H1 (cell line): ENCODE measurements around the gene NR2C2. TPM values are rescaled to one million over a fixed set of nuclear protein-coding genes. Genes with fewer than 3 reads are reported as not detected.

Experiments
- CTCF ChIA-PET: fragments of 300-600 bp; sonication (Branson Sonifier 250); formaldehyde crosslinking; loops from one replicate; lab custom pipeline; 2021; ENCODE audit not compliant: partially characterized antibody; lab: Charles Lee
- POLR2A ChIA-PET: fragments of 300-600 bp; sonication (Branson Sonifier 250); formaldehyde crosslinking; loops from one replicate; lab custom pipeline; 2021; ENCODE audit warnings: inconsistent platforms; ENCODE audit not compliant: partially characterized antibody; lab: Charles Lee
- DNase-seq, 2 experiments: peaks; one replicate each; pipeline versions ENCODE4 v3.0.0 to v3.0.0-alpha.2; 2010 to 2022; ENCODE audit warnings: low spot score in 2 of 2, low read depth in 1 of 2, mixed read lengths in 1 of 2
- FAIRE-seq: peaks from 2 replicates; lab custom pipeline; 2011; peaks lifted over from hg19 to GRCh38; lab: Jason Lieb, UNC
- H2AFZ ChIP-seq: 2 replicates; pipeline ENCODE4 v1.8.1; 2012; ENCODE audit warnings: low read length, inconsistent platforms
- H2AK5ac ChIP-seq: 2 replicates; pipeline ENCODE4 v1.6.1; 2013; ENCODE audit warnings: low read depth, low read length
- H2BK120ac ChIP-seq: replicated peaks from 2 replicates; pipeline ENCODE3; 2013; ENCODE audit warnings: low read depth, low read length, inconsistent platforms
- H2BK12ac ChIP-seq: 2 replicates; pipeline ENCODE4 v1.6.1; 2013; ENCODE audit warnings: low read depth, low read length
- H2BK15ac ChIP-seq: 2 replicates; pipeline ENCODE4 v1.6.1; 2013; ENCODE audit warnings: low read length
- H2BK20ac ChIP-seq: 2 replicates; pipeline ENCODE4 v1.6.1; 2013; ENCODE audit warnings: low read length
- H2BK5ac ChIP-seq: 2 replicates; pipeline ENCODE4 v1.6.1; 2013; ENCODE audit warnings: low read depth, low read length
- H3K14ac ChIP-seq: 2 replicates; pipeline ENCODE4 v1.6.1; 2013; ENCODE audit warnings: inconsistent platforms; ENCODE audit not compliant: insufficient read length
- H3K18ac ChIP-seq: 2 replicates; pipeline ENCODE4 v1.6.1; 2013; ENCODE audit warnings: low read length; ENCODE audit errors: extremely low read depth
- H3K23ac ChIP-seq: 2 replicates; pipeline ENCODE4 v1.6.1; 2013; ENCODE audit warnings: inconsistent platforms; ENCODE audit not compliant: insufficient read length
- H3K23me2 ChIP-seq: 2 replicates; pipeline ENCODE4 v1.6.1; 2013; ENCODE audit warnings: low read depth, low read length
- H3K27ac ChIP-seq: 2 replicates; pipeline ENCODE4 v1.6.1; 2011; ENCODE audit warnings: low read depth, low read length, inconsistent platforms
- H3K27me3 ChIP-seq, 4 experiments: replicated peaks in 1 of 4; 1 replicate in 1 of 4; 2 replicates in 3 of 4; pipeline versions ENCODE4 v1.6.1 to v1.8.1; 2011 to 2013; ENCODE audit warnings: low read length in 3 of 4, mild to moderate bottlenecking in 3 of 4, inconsistent platforms in 2 of 4, mixed read lengths in 2 of 4, moderate library complexity in 1 of 4; ENCODE audit not compliant: control insufficient read depth in 3 of 4, insufficient read depth in 3 of 4; ENCODE audit errors: extremely low read depth in 1 of 4
- H3K36me3 ChIP-seq, 4 experiments: 2 replicates each; pipeline versions ENCODE4 v1.6.1 to v1.8.1; 2011 to 2013; ENCODE audit warnings: mild to moderate bottlenecking in 4 of 4, low read length in 3 of 4, moderate library complexity in 2 of 4, control low read depth in 1 of 4, inconsistent platforms in 1 of 4; ENCODE audit not compliant: insufficient read depth in 4 of 4, control insufficient read depth in 2 of 4
- H3K4ac ChIP-seq: replicated peaks from 2 replicates; pipeline ENCODE3; 2013; ENCODE audit warnings: low read length, low read depth, mixed read lengths, inconsistent platforms; ENCODE audit not compliant: insufficient read length
- H3K4me1 ChIP-seq, 4 experiments: replicated peaks in 1 of 4; 1 replicate in 1 of 4; 2 replicates in 3 of 4; pipeline versions ENCODE4 v1.6.1 to v1.8.1; 2011 to 2013; ENCODE audit warnings: low read length in 3 of 4, inconsistent platforms in 2 of 4, mixed read lengths in 1 of 4; ENCODE audit not compliant: insufficient read depth in 4 of 4, control insufficient read depth in 3 of 4
- H3K4me2 ChIP-seq, 2 experiments: 2 replicates each; pipeline versions ENCODE4 v1.6.1 to v1.8.1; 2011 to 2013; ENCODE audit warnings: low read depth in 2 of 2, low read length in 2 of 2, control low read depth in 1 of 2, inconsistent platforms in 1 of 2, mild to moderate bottlenecking in 1 of 2; ENCODE audit not compliant: insufficient read depth in 1 of 2
- H3K4me3 ChIP-seq, 4 experiments: fragments of 200-600, 300-600 bp in 1 of 4; sonication (generic), shearing (Covaris generic), sonication (Bioruptor Twin) in 1 of 4; 2 replicates each; pipeline versions ENCODE4 v1.5.1 to v1.8.1; 2011 to 2016; ENCODE audit warnings: low read length in 4 of 4, low read depth in 3 of 4, control low read depth in 2 of 4, inconsistent platforms in 2 of 4, mild to moderate bottlenecking in 2 of 4, mixed read lengths in 1 of 4, moderate library complexity in 1 of 4; ENCODE audit not compliant: insufficient read depth in 2 of 4; ENCODE audit errors: extremely low read depth in 1 of 4
- H3K56ac ChIP-seq: replicated peaks from 2 replicates; pipeline ENCODE3; 2013; ENCODE audit warnings: low read depth, mild to moderate bottlenecking, mixed read lengths, low read length, inconsistent platforms; ENCODE audit not compliant: insufficient read length
- H3K79me1 ChIP-seq: 2 replicates; pipeline ENCODE4 v1.6.1; 2013; ENCODE audit warnings: low read depth, low read length, control low read depth
- H3K79me2 ChIP-seq, 2 experiments: 2 replicates each; pipeline versions ENCODE4 v1.6.1 to v1.8.1; 2012 to 2013; ENCODE audit warnings: low read length in 2 of 2, mild to moderate bottlenecking in 2 of 2, inconsistent platforms in 1 of 2; ENCODE audit not compliant: insufficient read depth in 2 of 2, control insufficient read depth in 1 of 2
- H3K9ac ChIP-seq, 4 experiments: replicated peaks in 1 of 4; 1 replicate in 1 of 4; 2 replicates in 3 of 4; pipeline versions ENCODE4 v1.6.1 to v1.8.1; 2011 to 2013; ENCODE audit warnings: low read depth in 3 of 4, low read length in 3 of 4, control low read depth in 2 of 4, mild to moderate bottlenecking in 2 of 4, moderate library complexity in 2 of 4, inconsistent platforms in 1 of 4; ENCODE audit errors: extremely low read depth in 1 of 4
- H3K9me3 ChIP-seq, 2 experiments: 2 replicates each; pipeline versions ENCODE4 v1.6.1 to v1.8.1; 2012 to 2013; ENCODE audit warnings: mild to moderate bottlenecking in 2 of 2, moderate library complexity in 2 of 2, control low read depth in 1 of 2, inconsistent platforms in 1 of 2, low read depth in 1 of 2, low read length in 1 of 2, mixed read lengths in 1 of 2; ENCODE audit not compliant: insufficient read depth in 2 of 2
- H4K20me1 ChIP-seq, 2 experiments: replicated peaks in 1 of 2; 2 replicates each; pipeline versions ENCODE3 to v1.8.1; 2011 to 2013; ENCODE audit warnings: inconsistent platforms in 2 of 2, low read length in 2 of 2, mild to moderate bottlenecking in 1 of 2; ENCODE audit not compliant: insufficient read depth in 2 of 2, control insufficient read depth in 1 of 2
- H4K5ac ChIP-seq: 2 replicates; pipeline ENCODE4 v1.6.1; 2013; ENCODE audit warnings: low read length, low read depth, mixed read lengths, inconsistent platforms; ENCODE audit not compliant: insufficient read length
- H4K8ac ChIP-seq: 2 replicates; pipeline ENCODE4 v1.8.0; 2013; ENCODE audit warnings: mild to moderate bottlenecking, moderate library complexity, low read length, inconsistent platforms; ENCODE audit not compliant: insufficient read depth; ENCODE audit errors: extremely low read depth
- H4K91ac ChIP-seq: replicated peaks from 2 replicates; pipeline ENCODE3; 2013; ENCODE audit warnings: low read length, mixed read lengths, inconsistent platforms; ENCODE audit not compliant: insufficient read length
- BRCA1 ChIP-seq: IDR thresholded peaks from 2 replicates; pipeline ENCODE4 v1.6.1; 2012; ENCODE audit warnings: low read depth, low read length, improper control_type of control experiment
- CREB1 ChIP-seq: IDR thresholded peaks from 2 replicates; pipeline ENCODE4 v1.6.1; 2012; ENCODE audit warnings: inconsistent platforms
- RFX5 ChIP-seq: IDR thresholded peaks from 2 replicates; pipeline ENCODE4 v1.6.1; 2011; ENCODE audit warnings: low read depth, low read length, improper control_type of control experiment, borderline replicate concordance
- RXRA ChIP-seq: IDR thresholded peaks from 2 replicates; pipeline ENCODE4 v1.6.1; 2011; ENCODE audit warnings: low read depth, mild to moderate bottlenecking, low read length, moderate library complexity; ENCODE audit not compliant: insufficient read depth
- SIN3A ChIP-seq, 2 experiments: IDR thresholded peaks in 1 of 2; conservative IDR thresholded peaks in 1 of 2; 2 replicates each; pipeline ENCODE4 v1.6.1; 2011 to 2012; ENCODE audit warnings: low read length in 2 of 2, improper control_type of control experiment in 1 of 2, low read depth in 1 of 2, mild to moderate bottlenecking in 1 of 2
- SP1 ChIP-seq: IDR thresholded peaks from 2 replicates; pipeline ENCODE4 v1.6.1; 2011; ENCODE audit warnings: low read depth, low read length
- TBP ChIP-seq: IDR thresholded peaks from 2 replicates; pipeline ENCODE4 v1.6.1; 2011; ENCODE audit warnings: low read depth, low read length, improper control_type of control experiment
- WGBS, 2 experiments: shearing (Covaris generic) in 1 of 2; methylation state at CpG; one replicate each; pipeline versions ENCODE4 v1.1.6 to v1.1.7; 2013 to 2015; ENCODE audit warnings: low lambda C conversion rate in 2 of 2, mixed read lengths in 2 of 2, inconsistent platforms in 1 of 2, low coverage in 1 of 2, missing lambda C conversion rate in 1 of 2; ENCODE audit not compliant: insufficient replicate concordance in 2 of 2, insufficient coverage in 1 of 2, insufficient read length in 1 of 2; ENCODE audit errors: extremely low coverage in 1 of 2, missing lambda C conversion rate in 1 of 2; 5-methylcytosine and 5-hydroxymethylcytosine counted together
- polyA plus RNA-seq, 7 experiments: library from polyadenylated mRNA; depleted of rRNA in 3 of 7; stranded (reverse) in 5 of 7; unstranded in 2 of 7; fragments of >200 nt in 5 of 7; fragments of 200-250 nt in 2 of 7; gene quantifications; 1 replicate in 5 of 7; 2 replicates in 1 of 7; 4 replicates in 1 of 7; pipeline versions ENCODE4 v1.2.1 to v1.2.3, GENCODE V29; 2011 to 2013; ENCODE audit warnings: missing spikeins in 2 of 7, mixed read lengths in 2 of 7
- total RNA-seq: library from RNA; stranded (reverse); fragmentation: NEBNext Ultra II Directional; extraction: Animal tissue kit (Norgen Biotek cat#: 25700); gene quantifications from 2 replicates; pipeline ENCODE4 v1.2.1, GENCODE V29; 2021
- TF ChIP-seq, protein P1 (sequence below): IDR thresholded peaks from 2 replicates; pipeline ENCODE4 v1.6.1; 2012; ENCODE audit warnings: inconsistent platforms

The NR2C2 gene
- total and polyA plus RNA-seq, 2 of the 8 experiments (the other 6 are each of a cell fraction or from before 2014, with no cell fraction given): 16.6 to 44.4 TPM

DNA sequence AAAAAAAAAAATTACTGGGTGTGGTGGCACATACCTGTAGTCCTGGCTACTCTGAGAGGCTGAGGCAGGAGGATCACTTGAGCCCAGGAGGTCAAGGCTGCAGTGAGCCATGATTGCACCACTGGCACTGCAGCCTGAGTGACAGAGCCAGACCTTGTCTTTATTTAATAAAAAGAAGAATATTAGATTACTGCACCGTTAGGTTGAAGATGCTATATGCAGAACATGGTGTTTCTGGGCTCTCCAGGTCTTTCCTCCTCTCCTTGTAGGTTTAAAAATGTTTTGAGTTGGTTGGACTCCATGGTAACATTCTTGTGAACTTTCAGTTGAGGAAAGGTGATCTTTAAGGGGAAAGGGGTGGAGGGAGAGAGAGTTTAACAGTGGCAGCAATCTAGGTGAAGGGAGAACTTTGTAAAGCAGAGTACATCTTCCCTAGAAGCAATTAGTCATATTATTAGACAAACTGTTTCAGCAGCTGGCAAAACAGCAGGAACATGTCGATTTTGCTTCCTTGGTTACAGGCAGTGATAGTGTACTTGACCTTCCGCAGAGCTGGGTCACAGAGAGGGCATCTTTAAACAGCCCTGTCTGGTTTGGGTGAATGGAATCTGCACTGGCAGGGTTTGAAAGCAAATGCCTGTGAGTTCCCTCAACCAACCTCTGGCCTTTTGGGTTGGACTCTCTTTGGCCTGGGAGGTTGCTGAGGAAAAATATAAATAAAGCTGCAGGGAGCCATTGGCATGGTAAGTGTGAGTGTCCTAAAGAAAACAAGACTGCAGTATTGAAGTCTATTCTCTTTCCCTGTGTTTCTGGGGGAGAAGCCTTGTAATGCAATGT is 42.8 kb downstream of the NR2C2 start:
- POLR2A ChIA-PET: interaction anchor here (0.6 to 1.6 kb wide), 5 partner anchors 11 to 109 kb away, joined by 3 to 5 read pairs (median 4); partner anchors contain the start of gene RBSN
- no peak for TF ChIP-seq BRCA1
- no peak for TF ChIP-seq TBP
- TF ChIP-seq, protein P1, sequence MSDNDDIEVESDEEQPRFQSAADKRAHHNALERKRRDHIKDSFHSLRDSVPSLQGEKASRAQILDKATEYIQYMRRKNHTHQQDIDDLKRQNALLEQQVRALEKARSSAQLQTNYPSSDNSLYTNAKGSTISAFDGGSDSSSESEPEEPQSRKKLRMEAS: no peak
- TF ChIP-seq SP1: peak; percentile 36; the same call in 1 of the 2 replicates
- peak; percentile 95 for TF ChIP-seq RXRA
- no peak for TF ChIP-seq CREB1
- no peak for TF ChIP-seq RFX5
- no peak for TF ChIP-seq SIN3A (conservative IDR thresholded peaks at IDR 0.05 in 1 of 2, IDR thresholded peaks at IDR 0.05 in 1 of 2; ENCODE audit: low read depth in 1 of 2, low read length in 2 of 2)

More for the DNA sequence above, 42.8 kb downstream of the NR2C2 start:
- WGBS, 2 experiments: 52% methylated on average over 3 of the region's 3 CpGs; no CpG with 5 or more reads in 1 of the 2 experiments
- Histone ChIP-seq H2BK12ac (no peak overlapping the region), H3K56ac (no peak overlapping the region), H3K9ac (no peak overlapping the region), H2BK15ac (no peak overlapping the region), H3K79me2 (peaks cover 0 to 73% of the 10 kb centered on the region in 2 experiments; a peak in 3 of 4 replicates), H3K14ac (no peak overlapping the region), H2AFZ (no peak overlapping the region), H2AK5ac (no peak overlapping the region), H2BK120ac (no peak overlapping the region), H4K91ac (no peak overlapping the region), H3K18ac (no peak overlapping the region), H3K23me2 (no peaks in the 10 kb centered on the region), H3K4me2 (peak overlapping the region; percentile 14 to 43; a peak in 2 of 4 replicates), H4K20me1 (peaks cover 37 to 41% of the 10 kb centered on the region in 2 experiments), H3K79me1 (peaks cover 5% of the 10 kb centered on the region; the same call in 1 of the 2 replicates), H3K4me3 (no peak overlapping the region), H3K9me3 (no peaks in the 10 kb centered on the region), H3K23ac (no peak overlapping the region), H3K27me3 (peaks cover 0 to 8% (median 0%) of the 10 kb centered on the region in 4 experiments; a peak in 1 of 7 replicates), H4K5ac (no peak overlapping the region), H4K8ac (no peak overlapping the region), H3K36me3 (no peaks in the 10 kb centered on the region), H3K4me1 (peaks cover 0 to 9% (median 5%) of the 10 kb centered on the region in 4 experiments; a peak in 5 of 7 replicates), H2BK20ac (no peak overlapping the region), H3K27ac (no peak overlapping the region), H2BK5ac (no peak overlapping the region), H3K4ac (no peak overlapping the region)
- peak in 1 of 2 experiments; percentile 33 for DNase-seq
- CTCF ChIA-PET: interaction anchor here (0.7 to 1.5 kb wide), 5 partner anchors 7 to 69 kb away, joined by 3 to 5 read pairs (median 4); no protein-coding TSS in a partner anchor
- peak; percentile 55 for FAIRE-seq
